ENCODE measurements around the gene ATP8B4. TPM values are rescaled to one million over a fixed set of nuclear protein-coding genes. Genes with fewer than 3 reads are reported as not detected.
"Not testable (repeated sequence)": the region's sequence is repeated elsewhere in the genome, so short reads cannot be mapped to it uniquely, and the experiment has no call there.

ATP8B4 gene
- total and polyA plus RNA-seq, 11 donors: 0.51 to 14.7 (median 2.1) TPM

DNA sequence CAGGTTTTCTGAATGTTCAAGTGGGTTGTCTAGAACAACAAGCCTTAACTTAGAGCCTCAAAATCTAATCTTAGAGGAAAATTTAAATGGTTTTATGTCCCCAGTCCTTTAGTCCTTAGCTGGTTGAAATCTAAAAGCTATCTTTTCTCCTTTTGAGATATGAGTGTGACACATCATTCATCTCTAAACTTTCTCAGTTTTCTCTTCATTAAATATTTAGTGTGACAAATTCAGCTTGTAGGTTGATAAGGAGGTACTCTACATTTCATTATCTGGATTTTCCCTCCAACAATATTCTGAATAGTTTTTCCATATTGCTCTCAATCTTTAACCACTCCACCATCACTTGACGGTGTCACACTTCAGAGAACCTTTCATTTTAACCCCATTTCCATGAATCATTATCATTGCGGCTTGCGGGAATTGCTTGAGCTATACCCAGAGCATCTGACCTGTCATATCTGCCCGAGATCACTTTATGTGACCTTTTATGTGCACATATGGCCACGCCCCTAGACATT lies 16.1 kb upstream of the ATP8B4 start:
- no peaks in the 10 kb centered on the region for H3K36me3 ChIP-seq
- DNase-seq (no peak), ATAC-seq (no peak)
- peaks cover 0 to 32% (median 0%) of the 10 kb centered on the region in 12 donors for H3K4me1 ChIP-seq
- no peak for TF ChIP-seq POLR2A (IDR thresholded peaks at IDR 0.05)
- TF ChIP-seq, protein P1, sequence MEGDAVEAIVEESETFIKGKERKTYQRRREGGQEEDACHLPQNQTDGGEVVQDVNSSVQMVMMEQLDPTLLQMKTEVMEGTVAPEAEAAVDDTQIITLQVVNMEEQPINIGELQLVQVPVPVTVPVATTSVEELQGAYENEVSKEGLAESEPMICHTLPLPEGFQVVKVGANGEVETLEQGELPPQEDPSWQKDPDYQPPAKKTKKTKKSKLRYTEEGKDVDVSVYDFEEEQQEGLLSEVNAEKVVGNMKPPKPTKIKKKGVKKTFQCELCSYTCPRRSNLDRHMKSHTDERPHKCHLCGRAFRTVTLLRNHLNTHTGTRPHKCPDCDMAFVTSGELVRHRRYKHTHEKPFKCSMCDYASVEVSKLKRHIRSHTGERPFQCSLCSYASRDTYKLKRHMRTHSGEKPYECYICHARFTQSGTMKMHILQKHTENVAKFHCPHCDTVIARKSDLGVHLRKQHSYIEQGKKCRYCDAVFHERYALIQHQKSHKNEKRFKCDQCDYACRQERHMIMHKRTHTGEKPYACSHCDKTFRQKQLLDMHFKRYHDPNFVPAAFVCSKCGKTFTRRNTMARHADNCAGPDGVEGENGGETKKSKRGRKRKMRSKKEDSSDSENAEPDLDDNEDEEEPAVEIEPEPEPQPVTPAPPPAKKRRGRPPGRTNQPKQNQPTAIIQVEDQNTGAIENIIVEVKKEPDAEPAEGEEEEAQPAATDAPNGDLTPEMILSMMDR (IDR thresholded peaks at IDR 0.05): no peak
- intact Hi-C loops (cut with DNase I): no loop called here
- peak overlapping the region in 3 of 12 donors; percentile 50 to 83 (median 80) for H3K27ac ChIP-seq
- H3K4me3 ChIP-seq: no peak overlapping the region
- H3K27me3 ChIP-seq: no peaks in the 10 kb centered on the region
- H3K9me3 ChIP-seq: peaks cover 0 to 4% (median 0%) of the 10 kb centered on the region in 12 donors
- WGBS, 4 donors: 78 to 91% (median 88%) methylated on average over 5 of the region's 5 CpGs

DNA sequence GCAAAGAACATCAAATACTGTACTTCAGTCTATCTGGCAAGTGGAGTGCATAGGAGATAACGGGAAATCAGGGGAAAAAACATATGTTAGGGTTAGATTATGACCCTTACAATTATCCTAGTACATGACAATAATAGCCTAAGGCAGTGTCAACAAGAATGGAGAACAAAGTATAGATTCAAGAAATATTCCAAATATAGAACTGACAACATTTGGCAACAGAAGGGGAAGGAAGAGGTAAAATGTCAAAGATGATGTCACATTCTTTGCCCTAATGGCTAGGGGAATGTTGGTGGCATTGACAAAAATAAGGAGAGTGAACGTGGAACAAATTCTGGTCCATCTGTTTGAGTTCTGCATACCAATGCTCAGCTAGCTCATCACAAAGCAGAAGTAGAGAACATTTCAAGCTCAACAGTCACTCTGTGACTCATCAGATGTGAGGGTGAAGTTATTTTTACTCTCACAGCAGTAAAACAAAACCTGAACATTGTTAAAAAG lies 15.5 kb upstream of the ATP8B4 start:
- Histone ChIP-seq H3K36me3 (no peaks in the 10 kb centered on the region), H3K4me1 (peaks cover 0 to 32% (median 0%) of the 10 kb centered on the region in 12 donors), H3K9me3 (peaks cover 0 to 4% (median 0%) of the 10 kb centered on the region in 12 donors), H3K27me3 (no peaks in the 10 kb centered on the region), H3K27ac (peak overlapping the region in 3 of 12 donors; percentile 50 to 83 (median 80)), H3K4me3 (no peak overlapping the region)
- intact Hi-C loops (cut with DNase I): no loop called here
- TF ChIP-seq, protein P1 (IDR thresholded peaks at IDR 0.05): no peak
- no peak for TF ChIP-seq POLR2A (IDR thresholded peaks at IDR 0.05)
- peak; percentile 32 to 82 (median 65) for ATAC-seq
- no peak for DNase-seq
- 11 to 16% (median 14%) methylated on average over 2 of the region's 2 CpGs for WGBS, 4 donors

DNA sequence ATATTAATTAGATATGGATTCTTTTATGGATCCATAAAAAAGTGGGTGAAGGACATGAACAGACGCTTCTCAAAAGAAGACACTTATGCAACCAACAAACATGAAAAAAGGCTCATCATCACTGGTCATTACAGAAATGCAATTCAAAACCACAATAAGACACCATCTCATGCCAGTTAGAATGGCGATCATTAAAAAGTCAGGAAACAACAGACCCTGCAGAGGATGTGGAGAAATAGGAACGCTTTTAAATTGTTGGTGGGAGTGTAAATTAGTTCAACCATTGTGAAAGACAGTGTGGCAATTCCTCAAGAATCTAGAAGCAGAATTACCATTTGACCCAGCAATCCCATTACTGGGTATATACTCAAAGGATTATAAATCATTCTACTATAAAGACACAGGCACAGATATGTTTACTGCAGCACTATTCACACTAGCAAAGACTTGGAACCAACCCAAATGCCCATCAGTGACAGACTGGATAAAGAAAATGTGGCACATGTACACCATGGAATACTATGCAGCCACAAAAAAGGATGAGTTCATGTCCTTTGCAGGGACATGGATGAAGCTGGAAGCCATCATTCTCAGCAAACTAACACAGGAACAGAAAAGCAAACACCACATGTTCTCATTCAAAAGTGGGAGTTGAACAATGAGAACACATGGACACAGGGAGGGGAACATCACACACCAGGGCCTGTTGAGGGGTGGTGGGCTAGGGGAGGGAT lies 13.4 kb upstream of the ATP8B4 start:
- peaks cover 0 to 41% (median 0%) of the 10 kb centered on the region in 12 donors for H3K4me1 ChIP-seq
- H3K27me3 ChIP-seq; intact Hi-C loops (cut with DNase I); H3K27ac ChIP-seq; H3K36me3 ChIP-seq; DNase-seq; ATAC-seq; H3K4me3 ChIP-seq; H3K9me3 ChIP-seq: not testable (repeated sequence)
- WGBS, 4 donors: 80 to 94% (median 91%) methylated on average over 3 of the region's 3 CpGs

DNA sequence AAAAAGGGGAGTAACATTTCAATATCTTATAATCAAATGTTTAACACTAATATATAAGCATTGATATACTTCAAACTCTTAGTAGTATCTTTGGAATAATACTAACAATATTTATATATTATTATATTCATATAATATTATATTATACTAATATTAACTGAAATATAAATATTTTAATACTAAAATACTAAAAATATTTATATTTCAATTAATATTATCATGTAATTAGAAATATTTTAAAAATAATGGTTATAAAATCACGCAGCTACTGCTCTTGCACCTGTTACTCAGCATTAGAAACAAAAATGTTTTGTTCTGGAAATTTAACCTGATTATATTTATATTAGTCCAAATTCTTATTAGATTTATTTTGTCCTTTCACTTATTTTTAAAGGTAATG lies 12.6 kb upstream of the ATP8B4 start:
- no peak for ATAC-seq
- no peaks in the 10 kb centered on the region for H3K36me3 ChIP-seq
- TF ChIP-seq, protein P1 (IDR thresholded peaks at IDR 0.05): no peak
- no peak for DNase-seq
- H3K27me3 ChIP-seq: no peaks in the 10 kb centered on the region
- intact Hi-C loops (cut with DNase I): no loop called here
- peaks cover 0 to 4% (median 0%) of the 10 kb centered on the region in 12 donors for H3K9me3 ChIP-seq
- H3K27ac ChIP-seq: no peak overlapping the region
- WGBS, 4 donors: 95 to 98% (median 97%) methylated on average over 1 of the region's 1 CpG
- H3K4me1 ChIP-seq: peaks cover 0 to 41% (median 0%) of the 10 kb centered on the region in 12 donors
- H3K4me3 ChIP-seq: no peak overlapping the region
